Spleen (tissue), 7 donors: ENCODE data around the gene XIAP.

Experiments
- POLR2A ChIP-seq, 3 donors: fragments of 450-650 bp; IDR thresholded peaks; one replicate each; pipeline ENCODE4 v1.5.1; 2017; ENCODE audit warnings: antibody characterized with exemption in 3 of 3, mild to moderate bottlenecking in 1 of 3
- POLR2AphosphoS5 ChIP-seq, 3 donors: sonication (generic); formaldehyde crosslinking; IDR thresholded peaks; one replicate each; pipeline ENCODE4 v1.5.1; 2017; ENCODE audit warnings: antibody characterized with exemption in 3 of 3
- TF ChIP-seq, protein P1 (sequence below), 11 experiments: fragments of 200-600 bp in 7 of 11; fragments of 450-650 bp in 4 of 11; sonication (generic) in 4 of 11; IDR thresholded peaks in 8 of 11; conservative IDR thresholded peaks in 3 of 11; 1 replicate in 7 of 11; 2 replicates in 4 of 11; pipeline versions ENCODE4 v1.4.0 to v1.8.0; 2016 to 2021; ENCODE audit warnings: antibody characterized with exemption in 11 of 11, inconsistent platforms in 4 of 11, mild to moderate bottlenecking in 1 of 11
- donor health status: DM: no; HTN: no; CAD: no; lungs with moderate emphysema.
- donor health status: DM: no; HTN: no; CAD: no.
- donor health status: DM: no; HTN: no; CAD: no.

DNA sequence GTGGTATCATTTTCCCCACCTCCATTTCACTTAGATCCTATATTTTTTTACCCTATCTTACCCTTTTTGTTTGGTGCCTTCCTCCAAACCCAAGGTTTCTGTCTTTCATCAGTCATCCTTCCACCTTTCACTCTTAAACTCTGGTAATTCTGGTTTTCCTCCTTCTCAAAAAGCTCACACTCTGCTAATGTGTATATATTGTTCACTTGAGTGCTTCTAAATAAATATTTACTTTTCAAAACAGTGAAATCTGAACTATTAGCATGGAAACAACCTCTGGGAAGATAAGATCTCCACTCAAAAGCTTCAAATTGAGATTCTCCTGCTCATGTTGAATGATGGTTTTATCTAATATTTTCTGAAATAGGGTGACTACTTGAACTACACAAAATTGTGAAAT, 21.5 kb downstream of the XIAP start:
- TF ChIP-seq POLR2AphosphoS5 (IDR thresholded peaks at IDR 0.05), result no peak
- TF ChIP-seq, protein P1, sequence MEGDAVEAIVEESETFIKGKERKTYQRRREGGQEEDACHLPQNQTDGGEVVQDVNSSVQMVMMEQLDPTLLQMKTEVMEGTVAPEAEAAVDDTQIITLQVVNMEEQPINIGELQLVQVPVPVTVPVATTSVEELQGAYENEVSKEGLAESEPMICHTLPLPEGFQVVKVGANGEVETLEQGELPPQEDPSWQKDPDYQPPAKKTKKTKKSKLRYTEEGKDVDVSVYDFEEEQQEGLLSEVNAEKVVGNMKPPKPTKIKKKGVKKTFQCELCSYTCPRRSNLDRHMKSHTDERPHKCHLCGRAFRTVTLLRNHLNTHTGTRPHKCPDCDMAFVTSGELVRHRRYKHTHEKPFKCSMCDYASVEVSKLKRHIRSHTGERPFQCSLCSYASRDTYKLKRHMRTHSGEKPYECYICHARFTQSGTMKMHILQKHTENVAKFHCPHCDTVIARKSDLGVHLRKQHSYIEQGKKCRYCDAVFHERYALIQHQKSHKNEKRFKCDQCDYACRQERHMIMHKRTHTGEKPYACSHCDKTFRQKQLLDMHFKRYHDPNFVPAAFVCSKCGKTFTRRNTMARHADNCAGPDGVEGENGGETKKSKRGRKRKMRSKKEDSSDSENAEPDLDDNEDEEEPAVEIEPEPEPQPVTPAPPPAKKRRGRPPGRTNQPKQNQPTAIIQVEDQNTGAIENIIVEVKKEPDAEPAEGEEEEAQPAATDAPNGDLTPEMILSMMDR (IDR thresholded peaks at IDR 0.05 in 8 of 11, conservative IDR thresholded peaks at IDR 0.05 in 3 of 11), result no peak
- TF ChIP-seq POLR2A (IDR thresholded peaks at IDR 0.05), result no peak
